GM21576 (cell line): Measurements from ENCODE around the gene ASCC1.

ENCODE experiments used
- ATAC-seq: cut with Tn5 transposase; IDR thresholded peaks from one replicate; pipeline ENCODE4 v1.9.1; 2021; ENCODE audit warnings: mild to moderate bottlenecking, moderate library complexity; ENCODE audit not compliant: unreplicated experiment

The ASCC1 gene

GRCh38 chr10:72105098-72105475 is 111.0 kb downstream of the ASCC1 start:
- ATAC-seq: no peak

DNA sequence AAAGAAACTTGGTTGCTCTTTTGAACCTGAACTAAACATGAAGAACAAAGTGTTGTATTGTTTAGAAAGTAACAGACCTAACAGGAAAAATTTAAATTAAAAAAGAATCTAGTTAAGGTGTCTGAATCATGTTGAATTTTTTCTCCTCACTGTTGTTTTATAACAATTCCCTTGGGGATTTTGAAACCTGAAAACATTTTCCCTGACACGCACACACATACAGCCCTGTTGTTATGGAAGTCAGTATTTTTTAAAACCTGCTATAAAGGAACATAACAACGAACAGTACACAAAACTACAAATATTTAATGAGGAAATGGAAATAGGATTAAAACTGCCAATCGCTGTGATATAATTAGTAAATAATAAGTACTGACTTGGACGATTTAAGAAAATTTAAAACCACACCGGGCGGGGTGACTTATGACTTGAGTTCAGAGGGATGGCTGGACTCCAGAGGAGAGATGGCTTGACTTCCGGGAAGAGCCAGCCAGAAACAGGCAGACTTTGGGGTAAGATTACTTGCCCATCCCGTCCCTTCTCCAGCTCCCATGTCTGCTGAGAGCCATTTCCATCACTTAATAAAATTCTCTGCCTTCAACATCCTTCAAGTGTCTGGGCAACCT is 111.5 kb downstream of the ASCC1 start:
- no peak for ATAC-seq

DNA sequence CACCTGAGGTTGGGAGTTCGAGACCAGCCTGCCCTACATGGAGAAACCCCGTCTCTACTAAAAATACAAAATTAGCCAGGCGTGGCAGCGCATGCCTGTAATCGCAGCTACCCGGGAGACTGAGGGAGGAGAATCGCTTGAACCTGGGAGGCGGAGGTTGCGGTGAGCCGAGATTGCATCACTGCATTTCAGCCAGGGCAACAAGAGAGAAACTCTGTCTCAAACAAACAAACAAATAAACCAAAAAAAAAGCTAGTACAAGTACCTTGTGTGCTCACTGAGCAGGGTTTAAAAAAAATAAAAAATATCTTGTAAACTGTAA is 116.5 kb downstream of the ASCC1 start:
- no peak for ATAC-seq

GRCh38 chr10:72098836-72099599 is 117.1 kb downstream of the ASCC1 start:
- ATAC-seq: no peak

DNA sequence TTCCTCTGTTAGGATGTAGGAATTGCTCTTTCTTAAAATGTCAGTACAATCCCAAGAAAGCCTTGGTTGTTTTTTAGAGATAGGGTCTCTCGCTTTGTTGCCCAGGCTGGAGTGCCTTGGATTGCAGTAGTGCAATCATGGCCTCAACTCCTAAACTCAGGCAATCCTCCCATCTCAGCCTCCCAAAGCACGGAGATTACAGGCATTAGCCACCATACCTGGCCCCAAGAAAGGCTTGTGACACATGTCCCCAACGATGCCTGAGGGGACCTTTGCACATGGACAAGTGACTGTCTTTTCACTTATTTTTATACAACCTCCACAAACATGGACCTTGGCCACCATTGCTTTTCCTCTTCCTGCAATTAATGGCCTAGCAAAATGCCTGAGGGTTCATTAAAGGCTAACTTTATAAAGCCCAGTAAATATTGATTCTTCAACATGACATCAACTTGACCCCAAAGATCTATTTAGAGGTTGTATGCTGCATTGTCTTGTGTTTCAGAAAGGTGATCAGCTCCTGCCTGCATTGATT is 117.7 kb downstream of the ASCC1 start:
- no peak for ATAC-seq

- ATAC-seq: no peak
Observed at GRCh38 chr10:72097448-72098300, 118.4 kb downstream of the ASCC1 start.

DNA sequence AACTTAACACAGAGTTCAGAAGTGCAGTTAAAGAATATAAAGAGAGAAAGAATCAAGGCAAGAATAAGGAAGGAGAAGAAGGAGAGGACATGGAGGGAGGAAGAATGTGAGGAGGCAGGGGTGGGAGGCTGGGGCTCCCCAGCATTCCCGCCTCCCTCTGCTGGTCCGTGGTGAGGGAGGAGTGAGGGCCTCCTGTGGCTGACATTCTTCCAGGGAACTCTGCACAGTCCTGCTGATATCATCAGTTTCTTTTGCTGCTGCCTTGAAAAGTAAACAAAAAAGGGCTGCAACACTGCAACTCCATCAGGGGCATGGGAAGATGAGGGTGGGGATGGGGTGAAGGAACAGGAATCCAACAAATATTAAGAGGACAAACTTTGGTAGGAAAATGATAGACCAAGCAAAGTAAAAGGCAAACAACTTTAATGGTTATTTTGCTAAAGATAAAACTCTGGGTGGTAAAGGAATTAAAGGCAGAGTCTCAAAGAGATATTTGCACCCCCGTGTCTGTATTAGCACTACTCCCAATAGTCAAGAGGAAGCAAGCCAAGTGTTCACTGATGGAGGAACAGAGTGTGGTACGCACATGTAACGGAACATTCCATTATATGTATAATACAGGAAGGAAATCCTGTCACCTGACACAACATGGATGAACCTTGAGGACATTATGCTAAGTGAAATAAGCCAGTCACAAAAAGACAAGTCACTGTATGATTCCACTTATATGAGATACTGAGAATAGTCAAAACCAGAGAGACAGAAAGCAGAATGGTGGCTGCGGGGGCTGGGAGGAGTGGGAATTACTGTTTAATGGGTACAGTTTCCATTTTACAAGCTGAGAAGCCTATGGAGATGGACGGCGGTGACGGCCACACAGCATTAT is 119.7 kb downstream of the ASCC1 start:
- no peak for ATAC-seq

- no peak for ATAC-seq
Observed at GRCh38 chr10:72095195-72095594, 120.9 kb downstream of the ASCC1 start.

DNA sequence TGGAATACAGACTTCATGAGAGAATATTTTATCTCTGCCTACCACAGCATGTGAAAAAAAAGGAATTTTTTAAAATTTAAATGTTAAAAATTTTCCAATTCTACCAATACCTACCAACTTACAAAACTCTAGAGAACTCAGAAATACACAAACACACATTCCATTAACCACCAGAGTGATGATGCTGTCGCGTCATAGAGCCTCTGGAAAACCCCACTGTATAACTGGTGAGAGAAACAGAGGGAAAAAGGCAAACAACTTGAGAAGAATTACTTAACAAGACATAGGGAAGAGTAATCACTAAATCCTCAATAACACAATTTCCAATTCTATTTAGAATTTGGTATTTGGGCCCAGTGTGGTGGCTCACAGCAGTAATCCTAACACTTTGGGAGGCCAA is 121.5 kb downstream of the ASCC1 start:
- ATAC-seq: no peak

DNA sequence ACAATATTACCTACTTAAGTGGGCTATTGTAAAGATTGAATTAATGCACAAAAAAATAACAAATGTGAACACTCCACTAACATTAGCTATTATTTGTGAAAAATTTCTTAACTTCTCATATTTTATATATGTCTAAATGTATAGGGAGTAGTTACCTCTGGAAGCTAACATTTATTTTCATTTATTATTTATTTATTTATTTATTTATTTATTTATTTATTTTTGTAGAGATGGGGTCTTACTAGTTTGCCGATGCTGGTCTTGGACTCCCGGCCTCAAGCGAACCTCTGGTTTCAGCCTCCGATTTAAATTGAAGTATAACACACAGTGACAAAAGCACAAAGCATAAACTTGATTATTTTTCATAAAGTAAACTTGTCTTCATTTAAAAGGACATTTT is 122.6 kb downstream of the ASCC1 start:
- ATAC-seq: no peak

- no peak for ATAC-seq
Observed at GRCh38 chr10:72092987-72093386, 123.1 kb downstream of the ASCC1 start.

- ATAC-seq: no peak
Observed at GRCh38 chr10:72092171-72092924, 123.7 kb downstream of the ASCC1 start.

DNA sequence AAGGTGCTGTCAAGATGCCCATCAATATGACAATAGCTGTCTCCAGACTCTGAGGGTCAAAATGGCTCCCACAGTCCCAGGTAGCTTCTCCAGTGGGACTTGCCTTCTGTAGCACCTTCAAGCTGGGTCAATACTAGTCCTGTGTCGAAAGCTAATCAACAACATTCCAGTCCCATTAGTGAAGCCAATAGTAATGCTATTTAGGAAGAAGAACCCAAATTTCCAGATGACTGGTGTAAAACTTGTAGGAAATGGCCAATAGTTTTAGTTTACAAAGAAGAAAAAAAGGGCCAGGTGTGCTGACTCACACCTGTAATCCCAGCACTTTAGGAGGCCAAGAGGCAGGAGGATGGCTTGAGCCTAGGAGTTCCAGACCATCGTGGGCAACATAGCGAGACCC is 125.8 kb downstream of the ASCC1 start:
- ATAC-seq: no peak

DNA sequence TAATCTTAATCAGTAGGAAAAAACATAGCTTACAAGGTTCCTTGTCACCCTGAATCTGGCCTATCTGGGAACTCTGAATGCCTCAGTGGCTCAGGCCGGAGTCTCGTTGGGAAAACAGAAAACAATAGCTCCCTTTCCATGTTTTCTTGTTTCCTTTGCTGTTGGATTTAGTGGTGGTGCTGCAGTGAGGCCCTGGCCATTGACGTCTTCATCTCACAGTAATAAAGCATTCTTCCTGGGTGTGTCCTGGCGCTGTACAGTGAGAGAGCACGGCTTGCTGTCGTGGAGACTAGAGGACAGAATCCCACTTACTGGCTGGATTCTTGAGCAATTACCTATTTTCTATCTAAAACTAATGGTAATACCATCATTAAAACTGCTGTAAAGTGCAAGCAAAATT is 126.5 kb downstream of the ASCC1 start:
- no peak for ATAC-seq

GRCh38 chr10:72088889-72089575 is 127.0 kb downstream of the ASCC1 start:
- no peak for ATAC-seq

DNA sequence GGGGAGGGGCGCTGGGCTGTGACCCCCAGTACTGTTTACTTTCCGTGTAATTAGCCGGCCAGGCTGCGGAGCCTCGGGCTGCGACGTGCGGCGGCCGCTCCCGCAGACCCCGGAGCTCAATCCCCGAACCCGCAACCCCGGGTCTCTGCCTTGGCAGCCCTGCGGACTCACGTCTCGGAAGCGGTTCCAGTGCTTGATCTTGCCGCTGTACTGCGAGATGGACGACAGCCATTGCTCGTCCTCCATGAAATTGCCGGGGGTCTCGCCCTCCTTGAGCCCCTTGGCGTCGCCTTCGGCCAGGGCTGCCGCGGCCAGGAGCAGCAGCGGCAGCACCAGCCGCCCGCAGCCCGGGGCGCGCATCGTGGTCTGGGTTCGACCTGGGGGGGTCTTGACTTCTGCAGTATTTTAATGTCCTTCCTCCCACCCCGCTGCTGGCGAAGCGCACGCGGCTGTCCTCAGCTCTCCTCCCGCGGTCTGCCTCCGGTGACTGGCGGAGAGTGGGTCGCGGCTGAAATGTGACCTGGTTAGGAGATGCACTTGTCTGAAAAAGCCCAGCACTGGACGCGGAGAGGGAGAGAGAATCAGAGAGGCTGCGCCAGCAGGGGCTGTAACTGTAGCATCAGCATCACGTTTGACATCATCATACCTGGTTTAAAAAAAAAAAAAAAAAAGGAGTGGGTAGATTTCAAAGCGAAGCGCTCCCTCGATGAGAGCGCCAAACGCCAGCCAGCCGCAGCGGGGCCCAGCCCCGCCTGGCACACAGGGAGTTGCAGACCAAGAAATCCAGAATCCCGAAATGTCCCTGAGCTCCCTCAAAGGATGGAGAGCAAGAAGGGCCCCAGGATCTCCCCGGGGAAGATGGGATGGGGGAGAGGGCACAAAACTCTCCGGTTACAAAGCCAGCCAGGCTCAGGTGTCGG is 127.8 kb downstream of the ASCC1 start, which contains the start of gene SPOCK2:
TSS of gene SPOCK2 (minus strand) at position 583 of the 920 bp plus-strand sequence. CDS start at position 360, 223 bp downstream.
- no peak for ATAC-seq

DNA sequence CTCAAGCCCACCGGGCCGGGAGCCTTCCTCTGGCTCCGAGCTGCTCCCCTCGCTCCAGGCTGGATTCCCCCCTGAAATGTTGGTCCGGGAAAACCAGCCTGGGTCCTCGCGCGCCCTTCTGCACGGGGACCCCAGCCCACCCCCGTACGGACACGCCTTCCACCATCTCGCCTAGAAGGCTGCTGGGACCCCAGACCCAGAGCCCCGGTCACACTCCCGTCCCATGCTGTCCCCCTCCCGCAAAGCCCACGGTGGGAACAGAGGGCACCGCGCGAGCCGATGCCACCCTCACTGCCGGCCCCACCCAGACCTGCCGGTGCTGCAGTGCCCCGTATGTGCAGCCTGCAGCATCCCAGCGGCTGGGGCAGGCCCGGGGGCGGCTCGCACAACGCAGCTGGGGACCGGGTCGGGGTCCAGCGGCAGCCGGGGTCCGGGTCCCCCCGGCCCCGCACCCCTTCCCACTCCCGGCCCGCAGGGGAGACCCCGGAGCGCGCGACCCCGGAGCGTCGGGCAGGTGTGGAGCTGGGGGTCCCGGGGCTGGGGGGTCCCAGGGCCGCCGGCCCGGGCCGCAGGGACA is 128.6 kb downstream of the ASCC1 start:
- ATAC-seq: no peak
